Epithelial cell of esophagus (primary cell): ENCODE data around the gene TMEM117.

Experiments
- DNase-seq: peaks from one replicate; pipeline ENCODE4 v3.0.0; 2010; ENCODE audit warnings: low read depth
- H3K4me3 ChIP-seq: 2 replicates; pipeline ENCODE4 v1.5.1; 2011; ENCODE audit warnings: mild to moderate bottlenecking, low read length, control low read depth
- CTCF ChIP-seq: IDR thresholded peaks from 2 replicates; pipeline ENCODE4 v1.5.1; 2011; ENCODE audit warnings: low read depth, mild to moderate bottlenecking, low read length, control low read depth, inconsistent platforms; ENCODE audit not compliant: insufficient read depth; ENCODE audit errors: missing control alignments

The TMEM117 gene

GRCh38 chr12:43835656-43836474 lies at the start of gene TMEM117:
Gene TMEM117 (plus strand): TSS chr12:43836081.
- DNase-seq = peak; percentile 66
- H3K4me3 ChIP-seq = peak within 1 kb of the TSS; percentile 72
- TF ChIP-seq CTCF = no peak

DNA sequence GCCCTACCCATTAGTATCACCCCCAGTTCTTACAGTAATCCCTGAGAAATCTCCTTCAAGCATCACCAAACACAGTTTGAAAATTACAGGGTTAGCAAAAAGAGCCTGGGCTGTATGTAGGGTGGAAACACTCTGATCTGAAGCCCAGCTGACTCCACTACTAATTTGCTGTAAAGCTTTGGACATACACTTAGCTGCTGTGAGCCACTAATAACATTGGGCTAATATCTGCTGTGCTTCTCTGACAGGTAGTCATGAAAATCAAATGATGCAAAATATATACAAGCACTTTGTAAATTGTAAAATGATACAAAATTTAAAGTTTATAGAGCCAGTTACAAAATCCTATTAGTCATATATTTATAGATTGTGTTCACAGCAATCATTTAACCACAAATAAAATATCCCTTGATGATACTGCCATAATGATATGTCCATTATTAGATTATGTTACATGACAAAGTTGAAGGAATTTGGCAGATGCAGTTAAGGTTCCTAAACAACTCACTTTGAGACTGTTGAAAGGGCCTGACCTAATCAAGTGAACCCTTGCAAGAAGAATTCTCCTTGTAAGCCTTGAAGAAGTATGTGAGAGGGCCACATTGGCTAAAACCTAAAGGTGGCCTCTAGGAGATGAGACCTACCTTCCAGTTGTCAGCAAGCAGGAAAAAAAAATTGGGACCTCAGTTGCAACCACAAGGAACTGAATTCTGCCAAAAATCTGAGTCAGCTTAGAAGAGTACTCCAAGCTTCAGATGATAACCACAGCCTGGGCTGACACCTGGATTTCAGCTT lies 48.8 kb upstream of the TMEM117 start:
- DNase-seq = no peak
- H3K4me3 ChIP-seq = no peak overlapping the region
- no peak for TF ChIP-seq CTCF

GRCh38 chr12:43789941-43790340 lies 45.9 kb upstream of the TMEM117 start:
- H3K4me3 ChIP-seq = no peak overlapping the region
- no peak for TF ChIP-seq CTCF
- DNase-seq = no peak

- H3K4me3 ChIP-seq = no peak overlapping the region
- TF ChIP-seq CTCF = no peak
- no peak for DNase-seq
These were observed 40.1 kb upstream of the TMEM117 start for GRCh38 chr12:43795716-43796280.

GRCh38 chr12:43797561-43798217 lies 38.2 kb upstream of the TMEM117 start:
- no peak for DNase-seq
- H3K4me3 ChIP-seq = no peak overlapping the region
- TF ChIP-seq CTCF = no peak

GRCh38 chr12:43805149-43805859 lies 30.6 kb upstream of the TMEM117 start:
- no peak for DNase-seq
- TF ChIP-seq CTCF = peak; percentile 44
- H3K4me3 ChIP-seq = peak overlapping the region; percentile 83
